ENCODE measurements around the gene ATP5F1C.

DNA sequence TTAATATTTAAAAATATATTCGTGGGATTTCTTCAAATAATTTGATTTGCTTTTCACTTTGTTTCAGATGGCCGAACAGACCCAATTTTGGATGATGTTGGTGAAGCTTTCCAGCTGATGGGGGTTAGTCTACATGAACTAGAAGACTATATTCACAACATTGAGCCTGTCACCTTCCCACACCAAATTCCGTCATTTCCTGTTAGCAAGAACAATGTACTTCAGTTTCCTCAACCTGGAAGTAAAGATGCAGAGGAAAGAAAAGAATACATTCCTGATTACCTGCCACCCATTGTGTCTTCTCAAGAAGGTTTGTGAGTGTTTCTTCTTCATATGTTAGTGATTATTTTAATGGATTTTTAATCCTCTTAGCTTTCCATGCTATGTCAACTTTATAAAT lies 36.3 kb downstream of the ATP5F1C start:
- TF ChIP-seq POLR2AphosphoS5 (IDR thresholded peaks at IDR 0.05) (no peak), POLR2A (IDR thresholded peaks at IDR 0.05) (no peak)
- TF ChIP-seq, protein P1, sequence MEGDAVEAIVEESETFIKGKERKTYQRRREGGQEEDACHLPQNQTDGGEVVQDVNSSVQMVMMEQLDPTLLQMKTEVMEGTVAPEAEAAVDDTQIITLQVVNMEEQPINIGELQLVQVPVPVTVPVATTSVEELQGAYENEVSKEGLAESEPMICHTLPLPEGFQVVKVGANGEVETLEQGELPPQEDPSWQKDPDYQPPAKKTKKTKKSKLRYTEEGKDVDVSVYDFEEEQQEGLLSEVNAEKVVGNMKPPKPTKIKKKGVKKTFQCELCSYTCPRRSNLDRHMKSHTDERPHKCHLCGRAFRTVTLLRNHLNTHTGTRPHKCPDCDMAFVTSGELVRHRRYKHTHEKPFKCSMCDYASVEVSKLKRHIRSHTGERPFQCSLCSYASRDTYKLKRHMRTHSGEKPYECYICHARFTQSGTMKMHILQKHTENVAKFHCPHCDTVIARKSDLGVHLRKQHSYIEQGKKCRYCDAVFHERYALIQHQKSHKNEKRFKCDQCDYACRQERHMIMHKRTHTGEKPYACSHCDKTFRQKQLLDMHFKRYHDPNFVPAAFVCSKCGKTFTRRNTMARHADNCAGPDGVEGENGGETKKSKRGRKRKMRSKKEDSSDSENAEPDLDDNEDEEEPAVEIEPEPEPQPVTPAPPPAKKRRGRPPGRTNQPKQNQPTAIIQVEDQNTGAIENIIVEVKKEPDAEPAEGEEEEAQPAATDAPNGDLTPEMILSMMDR (IDR thresholded peaks at IDR 0.05), result no peak
